ENCODE results near the gene HIVEP3.

Gene HIVEP3

DNA sequence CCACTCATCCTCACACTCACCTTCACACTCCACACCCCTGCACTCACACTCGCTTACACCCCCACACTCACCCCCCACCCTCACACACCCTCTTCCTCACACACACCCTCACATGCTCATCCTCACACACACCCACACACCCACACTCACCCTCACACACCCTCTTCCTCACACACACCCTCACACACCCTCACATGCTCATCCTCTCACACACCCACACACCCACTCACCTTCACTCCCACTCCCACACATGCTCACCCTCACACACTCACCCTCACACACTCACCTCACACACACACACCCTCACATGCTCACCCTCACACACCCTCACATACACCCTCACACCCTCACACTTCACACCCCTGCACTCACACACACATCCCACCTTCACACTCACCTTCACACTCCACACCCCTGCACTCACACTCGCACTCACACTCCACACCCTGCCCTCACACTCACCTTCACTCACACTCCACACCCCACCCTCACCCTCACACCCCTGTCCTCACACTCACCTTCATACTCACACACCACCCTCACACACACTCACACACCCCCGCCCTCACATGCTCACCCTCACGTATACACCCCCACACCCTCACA is 391.7 kb downstream of the HIVEP3 start:
- DNase-seq = no peak

DNA sequence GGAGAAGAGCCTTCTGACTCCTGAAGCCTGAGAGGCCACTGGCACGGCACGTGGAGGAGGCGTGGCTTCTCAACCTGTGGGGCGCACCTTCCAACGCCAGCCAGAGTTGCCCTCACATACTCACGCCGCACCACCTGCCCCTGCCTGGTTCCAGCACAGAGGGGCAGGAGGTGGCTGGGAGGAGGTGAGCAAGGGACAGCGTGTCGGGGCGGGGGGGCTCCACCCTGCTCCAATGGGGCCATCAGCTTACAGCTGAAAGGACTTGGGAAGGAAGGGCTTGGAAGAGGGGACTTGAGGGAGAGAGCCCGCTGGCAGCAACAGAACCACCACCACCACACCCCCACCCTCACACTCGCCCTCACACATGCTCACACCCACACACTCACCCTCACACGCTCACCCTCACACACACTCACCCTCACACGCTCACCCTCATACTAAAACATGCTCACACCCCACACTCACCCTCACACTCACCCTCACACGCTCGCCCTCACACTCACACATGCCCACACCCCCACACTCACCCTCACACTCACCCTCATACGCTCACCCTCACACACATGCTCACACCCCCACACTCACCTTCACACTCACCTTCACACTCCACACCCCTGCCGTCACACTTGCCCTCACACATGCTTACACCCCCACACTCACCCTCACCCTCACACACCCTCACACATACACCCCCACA is 392.7 kb downstream of the HIVEP3 start:
- DNase-seq = no peak

DNA sequence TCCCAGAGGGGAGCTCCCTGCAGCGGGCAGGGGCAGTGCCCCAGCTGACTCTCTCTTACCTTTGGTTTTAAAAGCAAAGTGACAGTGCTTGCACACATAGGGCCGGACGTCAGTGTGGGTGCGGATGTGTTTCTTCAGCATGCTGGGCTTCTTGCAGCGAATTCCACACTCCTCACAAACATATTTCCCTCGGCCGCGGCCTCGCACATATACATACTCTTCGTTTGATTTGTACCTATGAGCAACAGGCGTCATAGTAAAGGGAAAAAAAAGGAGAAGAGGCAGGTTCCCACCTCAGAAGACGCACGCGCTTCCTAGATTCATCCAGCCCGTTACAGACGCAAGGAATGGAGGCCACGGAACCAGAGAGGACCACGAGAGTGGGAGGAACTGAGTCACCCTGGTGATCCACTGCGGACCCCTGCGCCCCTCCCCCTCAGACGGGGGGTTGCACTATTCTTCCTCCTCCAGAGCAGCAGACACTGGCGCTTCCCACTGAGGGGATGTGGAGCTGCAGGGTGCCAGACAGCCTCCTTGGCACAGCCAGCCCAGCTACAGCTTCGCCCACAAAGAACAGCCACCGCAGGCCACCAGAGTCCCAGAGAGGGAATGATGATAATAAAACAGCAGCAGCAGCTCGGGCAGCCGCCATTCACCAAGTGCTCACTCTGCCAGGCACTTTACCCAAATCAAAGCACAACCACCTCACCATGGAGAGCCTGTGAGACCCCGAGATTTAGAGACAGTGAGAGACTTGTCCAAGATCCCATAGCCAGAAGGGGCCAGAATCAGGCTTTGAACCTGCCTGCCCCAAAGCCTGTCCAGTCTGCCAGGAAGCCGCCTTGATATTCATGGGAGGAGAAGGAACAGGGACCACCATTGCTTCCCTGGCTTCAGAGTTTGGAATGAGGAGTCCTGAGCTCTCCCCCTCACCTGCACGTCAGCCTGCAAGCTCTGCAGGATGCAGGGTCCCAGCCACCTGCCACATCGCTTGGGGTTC is 393.7 kb downstream of the HIVEP3 start:
- no peak for DNase-seq

DNA sequence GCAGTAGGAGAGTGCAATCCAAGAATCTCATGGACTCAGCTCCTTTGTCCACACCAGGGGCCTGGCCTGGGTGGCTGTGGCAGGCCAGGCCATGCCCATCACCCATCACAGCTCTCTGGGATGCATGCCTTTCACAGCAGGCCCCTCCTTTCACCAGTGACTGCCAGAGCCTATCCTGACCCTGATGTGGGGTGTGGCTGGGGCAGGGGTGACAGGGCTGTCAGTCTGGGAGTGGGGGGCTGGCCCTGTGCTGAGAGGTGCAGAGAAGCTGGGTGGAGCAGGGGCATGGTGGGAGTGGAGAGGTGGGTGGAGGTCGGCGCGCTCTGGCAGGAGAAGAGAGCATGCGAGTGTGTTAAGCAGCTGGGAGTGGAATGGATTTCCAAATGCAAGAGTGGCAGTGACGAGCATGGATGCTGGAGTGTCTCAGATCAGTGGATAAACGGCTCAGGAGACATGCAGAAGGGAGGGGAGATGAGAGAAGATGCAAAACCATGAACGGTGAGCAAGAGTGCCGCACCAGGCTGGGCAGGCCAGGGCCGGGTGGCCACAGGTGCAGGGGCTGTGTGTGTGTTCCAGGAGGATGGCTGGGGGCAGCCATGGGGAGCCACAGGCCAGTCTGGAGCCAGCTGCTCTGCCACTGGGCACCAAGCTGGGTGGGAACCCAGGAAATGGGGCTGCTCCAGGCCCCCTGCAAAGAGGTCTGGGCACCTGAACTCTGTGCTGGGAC is 394.6 kb downstream of the HIVEP3 start:
- DNase-seq = no peak

DNA sequence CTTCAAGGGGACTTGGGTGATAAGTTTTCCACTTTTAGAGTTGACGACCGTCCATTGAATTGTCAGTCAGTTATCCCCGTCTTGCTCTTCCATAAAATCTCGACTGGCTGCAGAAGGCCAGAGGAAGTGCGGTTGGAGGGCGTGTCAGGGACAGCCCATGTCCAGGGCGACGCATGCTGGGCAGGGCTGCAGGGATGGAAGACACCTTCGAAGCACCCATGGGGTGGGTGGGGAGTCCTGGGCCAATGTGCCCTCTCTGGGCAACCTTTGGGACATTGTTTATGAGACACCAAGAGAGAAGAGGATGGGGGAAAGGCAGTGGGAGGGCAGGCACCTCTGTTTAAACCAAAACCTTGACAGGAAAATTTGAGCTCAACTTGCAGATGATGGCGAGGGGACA is 395.7 kb downstream of the HIVEP3 start:
- DNase-seq = no peak

DNA sequence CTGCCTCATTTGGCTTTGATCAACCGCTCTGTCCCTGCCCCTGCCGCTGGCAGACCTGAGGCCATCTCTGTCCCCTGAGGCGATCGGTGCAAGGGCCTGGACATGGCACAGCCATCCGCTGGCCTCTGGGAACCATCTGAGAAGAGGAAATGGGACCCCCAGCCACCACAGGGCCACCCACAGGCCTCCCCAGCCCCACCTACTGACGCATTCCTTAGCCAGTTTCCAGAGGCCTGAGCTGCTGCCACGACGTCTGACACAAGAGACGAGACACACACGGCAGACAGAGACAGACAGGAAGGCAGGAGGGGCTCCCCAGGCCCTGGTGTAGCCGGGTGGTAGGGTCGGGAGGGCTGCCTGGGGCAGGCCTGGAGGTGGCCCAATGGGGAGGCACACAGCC is 397.0 kb downstream of the HIVEP3 start:
- DNase-seq = no peak

DNA sequence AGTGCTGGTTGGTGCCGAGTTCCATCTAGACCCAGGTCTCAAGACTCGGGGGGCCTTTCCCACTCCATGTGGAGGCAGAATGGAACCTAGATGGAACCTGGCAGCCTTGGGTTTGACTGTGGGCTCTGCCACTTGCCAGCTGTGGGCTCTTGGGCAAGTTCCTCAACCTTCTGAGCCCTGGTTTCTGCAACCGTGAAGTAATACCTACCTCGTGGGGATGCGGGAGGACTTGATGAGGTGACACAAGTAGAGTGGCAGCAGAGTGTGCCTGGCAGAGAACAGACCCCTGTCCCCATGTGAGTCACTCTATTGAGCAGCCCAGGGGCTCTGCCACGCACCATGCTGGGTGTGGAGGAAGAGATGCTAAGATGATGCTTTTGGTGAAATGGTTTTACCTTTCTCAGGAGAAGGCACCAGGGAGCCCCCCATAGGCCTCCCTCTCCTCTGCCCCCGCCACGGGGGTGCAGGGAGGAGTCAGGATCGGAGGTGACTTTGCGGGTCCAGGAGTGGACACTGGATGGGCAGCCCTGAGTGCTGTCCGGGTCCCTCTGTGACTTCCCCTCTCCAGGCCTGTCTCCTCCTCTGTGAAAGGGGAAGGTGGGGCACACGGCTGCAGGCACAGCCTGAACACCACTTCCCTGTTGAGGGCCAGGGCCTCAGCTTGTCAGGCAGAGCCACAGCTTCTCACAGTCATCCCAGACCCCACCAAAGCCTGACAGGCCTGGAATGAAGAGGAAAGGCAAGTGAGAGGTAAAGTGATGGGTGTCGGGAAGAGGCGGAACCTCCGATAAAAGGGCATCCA is 397.6 kb downstream of the HIVEP3 start:
- no peak for DNase-seq

DNA sequence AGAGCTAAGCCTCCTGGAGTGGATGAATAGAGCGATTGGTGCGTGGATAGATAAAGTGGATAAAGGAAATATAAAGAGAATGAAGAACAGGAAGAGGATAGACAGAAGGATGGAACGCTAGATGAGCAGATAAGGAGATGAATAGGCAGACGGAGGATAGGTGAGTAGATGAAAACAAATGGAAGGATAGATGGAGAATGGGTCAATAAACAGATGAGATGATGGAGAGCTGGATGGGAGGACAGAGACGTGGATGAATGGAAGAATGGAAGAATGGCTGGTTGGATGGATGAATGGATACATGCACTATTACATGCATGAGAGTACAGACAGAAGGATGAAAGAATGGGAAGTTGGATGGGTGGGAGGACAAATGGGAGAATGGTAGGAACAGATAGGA is 399.1 kb downstream of the HIVEP3 start:
- no peak for DNase-seq

DNA sequence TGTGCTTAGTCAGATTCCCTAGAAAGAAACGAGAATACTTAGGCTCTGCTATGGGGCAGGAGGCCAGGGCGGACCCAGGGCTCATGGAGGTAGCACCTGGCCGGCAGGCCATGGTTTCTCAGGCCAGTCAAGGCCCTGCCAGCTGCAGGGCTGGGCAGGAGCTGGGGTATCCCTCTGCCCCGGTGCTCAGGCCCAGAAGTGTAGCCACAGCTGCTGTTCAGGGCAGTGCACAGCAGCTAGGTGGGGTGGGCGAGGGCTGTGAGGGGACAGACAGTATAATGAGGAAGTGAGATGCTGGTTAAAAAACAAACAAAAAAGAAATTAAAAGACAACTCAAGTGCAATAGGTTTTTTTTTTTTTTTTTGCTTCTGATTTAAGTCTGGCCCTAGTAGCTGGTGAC is 400.3 kb downstream of the HIVEP3 start:
- no peak for DNase-seq

DNA sequence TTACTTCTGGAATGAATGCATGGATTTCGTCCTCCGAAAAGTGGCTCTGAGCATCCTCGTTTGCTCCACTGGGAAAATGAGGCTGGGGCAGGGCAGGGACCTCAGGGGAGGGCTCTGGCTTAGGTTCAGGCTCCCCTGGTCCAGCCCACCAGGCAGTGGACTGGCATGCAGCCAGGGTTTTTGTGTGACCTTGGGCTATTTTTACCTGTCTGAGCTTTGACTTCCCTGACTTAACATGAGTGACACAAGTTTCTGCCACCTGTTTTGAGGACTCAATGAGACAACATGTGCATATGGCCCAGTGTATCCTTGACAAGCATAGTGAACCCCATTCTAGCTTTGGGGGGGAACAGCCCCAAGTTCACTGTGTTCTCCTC is 401.7 kb downstream of the HIVEP3 start:
- DNase-seq = no peak

DNA sequence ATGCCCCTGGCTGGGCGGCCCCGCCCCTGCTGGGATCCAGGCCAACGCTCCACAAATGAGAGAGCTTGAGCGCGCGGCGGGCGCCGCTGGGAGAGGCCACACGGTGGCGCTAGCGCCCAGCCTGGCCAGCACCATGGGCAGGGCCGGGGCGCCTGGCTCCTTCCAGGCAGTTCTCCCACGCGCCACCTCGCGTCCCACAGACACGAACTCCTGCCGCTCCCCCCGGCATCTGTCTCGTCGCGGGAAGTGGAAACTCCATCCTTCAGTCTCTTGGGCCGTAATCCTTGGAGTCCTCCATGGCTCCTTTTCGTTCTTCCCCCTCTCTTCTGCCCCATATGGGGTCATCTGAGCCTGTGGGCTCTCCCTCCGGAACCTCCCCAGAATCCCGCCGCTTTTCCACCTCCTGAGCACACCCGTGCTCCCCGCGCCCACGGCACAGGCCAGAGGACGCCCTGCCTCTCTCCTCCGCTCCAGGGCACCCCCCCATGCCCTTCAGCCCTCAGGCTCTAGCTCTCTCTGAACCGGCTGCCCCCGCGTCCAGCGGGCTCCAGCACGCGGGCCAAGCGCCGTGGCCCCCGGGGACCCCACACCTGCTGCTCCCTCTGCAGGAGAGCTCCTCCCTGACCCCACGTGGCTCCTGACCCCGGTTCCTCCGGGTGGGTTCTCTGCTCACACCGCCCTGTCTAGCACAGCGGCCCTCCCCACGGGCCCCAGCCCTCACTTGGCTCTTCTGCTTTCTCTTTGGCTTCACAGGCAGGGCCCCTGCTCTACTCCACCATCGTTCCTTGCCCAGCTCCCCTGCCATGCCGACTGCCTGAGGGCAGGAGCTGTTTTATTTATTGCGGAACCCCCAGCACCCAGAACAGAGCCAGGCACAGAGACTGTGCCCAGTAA is 402.3 kb downstream of the HIVEP3 start:
- DNase-seq = peak; percentile 67 to 94

DNA sequence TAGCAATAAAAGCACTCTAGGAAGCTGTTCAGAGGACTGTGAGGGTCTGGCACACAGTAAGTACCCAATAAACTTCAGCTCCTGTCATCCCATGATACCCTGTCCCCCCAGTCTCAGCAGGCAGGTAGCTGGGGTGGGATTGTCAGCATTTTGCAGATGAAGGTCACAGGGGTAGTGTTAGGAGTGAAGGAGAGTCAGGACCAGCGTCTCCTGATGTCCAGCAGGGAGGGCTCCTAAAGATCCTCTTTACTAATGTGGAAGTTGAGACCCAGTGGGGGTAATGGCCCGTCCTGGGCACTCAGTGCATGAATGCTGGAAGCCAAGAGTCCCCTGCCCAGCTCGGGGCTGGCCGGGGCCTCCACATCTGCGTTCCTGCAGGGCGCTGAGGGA is 402.9 kb downstream of the HIVEP3 start:
- no peak for DNase-seq

DNA sequence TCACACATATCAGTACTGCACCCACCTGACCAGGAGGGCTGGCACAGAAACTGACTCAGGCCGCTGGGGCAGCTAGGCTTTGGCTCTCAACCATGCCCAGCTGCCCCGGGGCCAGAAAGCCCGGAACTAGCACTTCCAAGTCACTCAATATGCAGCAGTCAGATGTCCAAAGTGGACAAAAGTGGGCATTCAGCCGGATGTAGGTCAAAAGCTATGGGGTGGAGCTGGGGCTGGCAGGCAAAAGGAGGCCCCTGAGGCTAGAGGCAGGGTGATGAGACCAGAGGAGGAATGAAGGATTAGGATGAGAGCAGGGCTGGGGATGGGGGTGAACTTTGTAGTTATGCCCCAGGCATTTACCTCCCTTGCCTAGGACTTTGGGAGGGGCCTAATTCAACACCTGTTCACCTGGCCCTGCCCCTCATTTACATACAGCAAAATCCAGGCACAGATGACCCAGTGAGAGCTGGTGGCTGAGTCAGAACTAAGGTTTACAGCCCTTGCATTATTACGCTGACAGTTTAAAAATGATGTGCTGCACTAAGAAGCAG is 403.5 kb downstream of the HIVEP3 start:
- no peak for DNase-seq

DNA sequence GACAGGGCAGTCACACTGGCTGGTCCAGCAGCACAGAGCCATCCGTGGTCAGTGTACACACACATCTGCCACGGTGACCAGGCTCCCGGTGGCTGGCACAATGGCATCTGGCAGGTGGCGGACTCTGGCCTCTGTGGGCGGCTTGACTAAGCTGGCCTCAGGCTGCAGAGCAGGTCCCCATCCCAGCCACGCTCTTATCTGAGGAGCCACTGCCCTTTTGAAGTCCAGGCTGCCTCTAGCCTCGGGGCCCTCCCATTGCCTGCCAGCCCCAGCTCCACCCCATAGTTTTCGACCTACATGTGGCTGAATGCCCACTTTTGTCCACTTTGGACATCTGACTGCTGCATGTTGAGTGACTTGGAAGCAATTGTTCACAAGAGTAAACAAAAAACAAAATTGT is 404.3 kb downstream of the HIVEP3 start:
- no peak for DNase-seq

DNA sequence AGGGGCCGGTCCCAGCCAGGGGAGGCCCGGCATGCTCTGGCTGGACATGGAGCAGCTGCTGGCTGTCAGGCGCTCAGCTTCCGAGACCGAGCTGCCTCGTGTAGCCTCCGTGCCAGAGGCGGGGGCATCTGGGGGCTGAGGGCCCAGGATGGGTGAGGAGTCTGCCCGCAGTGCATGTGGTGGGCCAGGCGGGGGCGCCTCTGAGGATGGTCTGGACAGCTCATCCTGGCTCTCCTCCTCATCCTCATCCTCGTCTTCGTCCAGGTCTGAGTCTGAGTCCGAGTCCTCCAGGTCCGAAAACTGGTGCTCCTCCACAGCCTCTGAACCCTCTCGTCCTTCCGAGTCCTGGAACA is 405.4 kb downstream of the HIVEP3 start:
- no peak for DNase-seq

DNA sequence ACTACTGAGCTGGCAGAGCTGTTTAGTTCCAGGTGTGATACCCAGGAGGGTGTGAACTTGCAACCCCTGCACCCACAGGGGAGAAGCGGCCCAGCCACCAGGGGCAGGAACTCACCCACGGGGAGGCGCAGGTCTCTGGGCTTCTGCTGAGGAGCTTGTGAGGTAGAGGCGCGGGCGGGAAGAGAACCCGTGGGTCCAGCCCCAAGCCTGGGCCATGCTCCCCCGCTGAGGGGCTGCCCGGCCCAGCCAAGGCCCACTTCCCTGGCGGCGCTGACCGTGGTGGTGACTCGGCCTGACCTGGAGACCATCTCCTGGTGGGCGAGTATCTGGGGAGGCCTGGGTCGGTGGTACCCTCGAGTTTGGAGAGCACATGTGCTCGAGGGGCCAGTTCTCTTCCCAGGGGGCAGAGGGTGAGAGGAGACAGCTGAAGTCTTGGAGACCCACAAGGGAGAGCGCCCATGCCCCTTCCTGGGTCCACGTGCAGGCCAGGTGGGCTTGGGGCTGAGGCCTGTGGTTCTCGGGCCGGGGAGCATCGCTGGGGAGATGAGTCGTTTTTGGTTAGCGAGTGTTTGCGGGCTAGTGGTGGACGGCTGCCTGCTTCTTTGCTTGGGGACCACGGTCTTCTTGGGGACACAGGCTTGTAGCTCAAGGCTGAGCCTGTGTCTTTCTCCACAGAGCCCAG is 405.9 kb downstream of the HIVEP3 start:
- no peak for DNase-seq

DNA sequence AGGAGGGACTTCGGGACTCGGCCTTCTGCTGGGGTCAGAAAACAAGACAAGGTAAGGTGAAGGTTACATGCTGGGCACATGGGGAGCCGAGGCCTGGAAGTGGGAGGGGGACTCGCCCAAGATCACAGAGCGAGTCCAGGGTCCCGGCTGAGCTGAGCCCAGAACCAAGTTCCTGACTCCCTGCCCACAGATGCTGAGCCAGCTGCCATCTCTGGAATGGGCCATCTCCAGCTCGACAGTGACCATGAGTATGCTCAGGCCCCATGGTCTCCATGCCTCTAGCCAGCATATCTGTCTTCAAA is 407.5 kb downstream of the HIVEP3 start:
- DNase-seq = no peak

DNA sequence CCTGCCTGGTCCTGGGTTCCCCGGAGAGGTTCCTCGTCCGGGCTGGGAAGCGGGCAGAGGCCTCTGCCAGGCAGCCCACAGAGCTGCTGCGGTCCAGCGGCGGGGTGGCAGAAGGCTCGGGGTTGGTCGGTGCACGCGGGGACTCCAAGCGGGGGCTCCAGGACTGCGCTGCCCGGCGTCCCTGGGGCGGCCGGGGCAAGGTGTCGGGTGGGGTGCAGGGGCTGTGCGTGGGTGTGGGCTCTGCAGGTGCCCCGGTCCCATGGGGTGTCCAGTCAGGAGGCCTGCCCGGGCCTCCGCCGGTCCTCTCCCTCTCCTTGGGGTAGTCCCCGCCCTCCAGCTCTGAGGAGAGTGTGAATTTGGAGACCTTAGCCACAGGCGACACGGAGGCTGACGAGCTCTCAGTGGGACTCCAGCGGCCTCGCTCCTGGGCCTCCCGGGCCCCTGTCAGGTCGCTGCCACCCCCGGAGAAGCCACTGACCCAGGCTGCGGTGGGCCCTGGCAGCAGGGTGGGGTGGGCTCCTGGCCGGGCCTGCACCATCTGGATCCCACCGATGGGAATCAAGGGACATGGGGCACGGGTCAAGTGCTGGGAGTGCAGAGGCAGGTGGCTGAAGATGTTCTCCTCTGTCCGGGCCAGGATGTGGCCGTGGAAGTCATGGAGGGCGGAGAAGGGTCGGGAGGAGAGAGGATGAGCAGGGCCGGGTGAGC is 408.0 kb downstream of the HIVEP3 start:
- no peak for DNase-seq

DNA sequence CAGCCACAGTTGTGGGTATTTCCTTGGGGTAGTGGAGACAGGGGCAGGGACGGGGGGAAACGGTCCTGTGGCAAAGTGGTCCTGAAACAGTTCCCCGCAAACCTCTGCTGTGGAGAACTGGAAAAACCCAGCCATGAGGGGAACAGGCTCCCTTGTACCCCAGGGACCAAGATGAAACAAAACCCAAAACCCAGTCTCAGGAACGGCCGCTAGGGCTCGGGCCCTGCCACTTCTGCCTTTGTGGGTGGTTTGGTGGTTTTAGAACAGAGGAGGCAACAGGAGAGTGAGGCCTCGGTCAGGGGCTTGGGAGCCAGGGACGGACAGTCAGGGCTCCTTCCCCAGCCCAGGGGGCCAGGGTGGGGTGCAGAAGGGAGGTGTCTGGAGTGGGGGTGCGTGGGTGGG is 409.5 kb downstream of the HIVEP3 start:
- DNase-seq = no peak

DNA sequence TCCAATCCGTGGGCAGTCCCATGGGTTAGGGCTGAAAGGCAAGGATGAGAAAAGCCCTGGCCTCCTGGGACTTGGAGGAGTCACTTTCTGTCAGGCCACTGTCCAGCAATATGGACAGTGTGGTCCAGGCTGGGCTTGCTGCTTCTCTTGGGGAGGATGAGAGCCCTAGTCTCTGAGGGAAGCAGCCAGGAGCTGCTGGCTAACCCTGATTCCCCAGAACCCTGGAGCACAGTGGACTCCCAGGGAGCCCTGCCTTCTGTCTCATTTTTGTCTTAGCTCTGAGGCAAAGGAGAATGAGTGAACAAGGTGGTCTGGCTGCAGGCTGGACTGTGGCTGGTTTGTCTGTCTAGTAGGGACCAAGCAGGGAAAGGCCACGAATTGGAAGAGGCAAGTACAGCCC is 410.4 kb downstream of the HIVEP3 start:
- DNase-seq = no peak
